ENCODE results near the gene NT5DC2. TPM values are rescaled to one million over a fixed set of nuclear protein-coding genes. Genes with fewer than 3 reads are reported as not detected.

The NT5DC2 gene
- polyA plus RNA-seq, 4 donors, result 4.9 to 46.9 (median 23.8) TPM

DNA sequence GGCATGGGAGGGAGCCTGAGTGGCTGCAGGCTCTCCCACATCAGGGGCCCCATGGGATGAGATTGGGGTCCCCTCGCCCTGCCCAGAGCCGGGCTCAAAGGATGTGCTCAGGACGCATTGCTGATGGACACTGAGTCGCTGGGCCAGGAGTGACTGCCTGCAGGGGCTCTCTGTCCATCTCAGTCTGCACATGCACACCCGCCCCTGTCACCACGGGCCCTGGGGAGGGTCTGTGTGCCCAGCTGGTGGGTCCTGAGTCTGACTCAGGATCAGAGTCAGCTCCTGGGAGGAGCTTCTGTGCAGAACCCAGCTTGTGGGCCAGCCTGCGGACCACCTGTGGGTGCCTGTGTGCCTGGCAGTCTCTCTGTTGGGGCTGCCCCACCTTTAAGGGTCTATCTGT lies 20.4 kb downstream of the NT5DC2 start:
- FAIRE-seq (no peak), DNase-seq (no peak)
- Histone ChIP-seq H3K27ac (ENCODE audit: low read depth in 1 of 3, low read length in 2 of 3) (no peak overlapping the region), H3K9me3 (ENCODE audit: control insufficient read depth in 2 of 2, insufficient read depth in 1 of 2, low read depth in 1 of 2, low read length in 1 of 2) (no peaks in the 10 kb centered on the region), H3K36me3 (ENCODE audit: control insufficient read depth in 3 of 3, insufficient read depth in 2 of 3, low read depth in 1 of 3, low read length in 3 of 3) (peaks cover 0 to 3% (median 0%) of the 10 kb centered on the region in 3 donors), H3K4me3 (ENCODE audit: low read depth in 1 of 3, low read length in 3 of 3) (no peak overlapping the region), H3K4me1 (ENCODE audit: control insufficient read depth in 3 of 3, insufficient read depth in 2 of 3, low read depth in 1 of 3, low read length in 2 of 3) (peaks cover 0 to 2% (median 0%) of the 10 kb centered on the region in 3 donors), H3K27me3 (ENCODE audit: control insufficient read depth in 3 of 3, insufficient read depth in 3 of 3, low read length in 3 of 3) (no peaks in the 10 kb centered on the region)
- 79 to 88% (median 88%) methylated on average over 7 of the region's 7 CpGs for WGBS, 3 donors

- Histone ChIP-seq H3K27ac (ENCODE audit: low read depth in 1 of 3, low read length in 2 of 3) (no peak overlapping the region), H3K9me3 (ENCODE audit: control insufficient read depth in 2 of 2, insufficient read depth in 1 of 2, low read depth in 1 of 2, low read length in 1 of 2) (no peaks in the 10 kb centered on the region), H3K36me3 (ENCODE audit: control insufficient read depth in 3 of 3, insufficient read depth in 2 of 3, low read depth in 1 of 3, low read length in 3 of 3) (peaks cover 0 to 4% (median 0%) of the 10 kb centered on the region in 3 donors), H3K4me3 (ENCODE audit: low read depth in 1 of 3, low read length in 3 of 3) (no peak overlapping the region), H3K27me3 (ENCODE audit: control insufficient read depth in 3 of 3, insufficient read depth in 3 of 3, low read length in 3 of 3) (no peaks in the 10 kb centered on the region), H3K4me1 (ENCODE audit: control insufficient read depth in 3 of 3, insufficient read depth in 2 of 3, low read depth in 1 of 3, low read length in 2 of 3) (no peaks in the 10 kb centered on the region)
- DNase-seq (no peak), FAIRE-seq (no peak)
- WGBS, 3 donors, result 68 to 71% (median 69%) methylated on average over 17 of the region's 17 CpGs
These were observed 20.9 kb downstream of the NT5DC2 start for GRCh38 chr3:52512727-52513126.

DNA sequence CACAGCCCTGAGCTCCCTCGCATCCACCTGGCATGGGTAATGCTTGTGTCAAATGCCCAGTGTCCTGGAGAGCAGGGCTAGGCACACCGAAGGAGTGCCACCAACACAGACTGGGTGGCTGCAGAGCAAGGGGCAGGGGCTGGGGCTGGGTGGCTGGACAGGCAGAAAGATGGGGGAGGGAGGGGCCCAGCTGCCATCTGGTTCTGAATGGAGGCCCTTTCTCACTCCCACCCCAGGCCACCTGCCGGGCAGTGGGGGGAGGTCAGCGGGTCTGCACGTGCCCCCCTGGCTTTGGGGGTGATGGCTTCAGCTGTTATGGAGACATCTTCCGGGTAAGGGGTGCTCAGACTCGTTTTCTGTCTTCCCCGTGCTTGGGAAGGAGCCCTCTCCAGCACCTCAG lies 21.6 kb downstream of the NT5DC2 start:
- Histone ChIP-seq H3K27ac (ENCODE audit: low read depth in 1 of 3, low read length in 2 of 3) (no peak overlapping the region), H3K9me3 (ENCODE audit: control insufficient read depth in 2 of 2, insufficient read depth in 1 of 2, low read depth in 1 of 2, low read length in 1 of 2) (no peaks in the 10 kb centered on the region), H3K4me3 (ENCODE audit: low read depth in 1 of 3, low read length in 3 of 3) (no peak overlapping the region), H3K27me3 (ENCODE audit: control insufficient read depth in 3 of 3, insufficient read depth in 3 of 3, low read length in 3 of 3) (no peaks in the 10 kb centered on the region), H3K4me1 (ENCODE audit: control insufficient read depth in 3 of 3, insufficient read depth in 2 of 3, low read depth in 1 of 3, low read length in 2 of 3) (no peaks in the 10 kb centered on the region), H3K36me3 (ENCODE audit: control insufficient read depth in 3 of 3, insufficient read depth in 2 of 3, low read depth in 1 of 3, low read length in 3 of 3) (peaks cover 0 to 4% (median 0%) of the 10 kb centered on the region in 3 donors)
- no peak for DNase-seq
- no peak for FAIRE-seq
- 58 to 69% (median 59%) methylated on average over 8 of the region's 8 CpGs for WGBS, 3 donors

GRCh38 chr3:52511509-52511908 lies 22.1 kb downstream of the NT5DC2 start:
- no peak overlapping the region for H3K4me3 ChIP-seq (ENCODE audit: low read depth in 1 of 3, low read length in 3 of 3)
- WGBS, 3 donors, result 77 to 86% (median 80%) methylated on average over 7 of the region's 7 CpGs
- DNase-seq (no peak), FAIRE-seq (no peak)
- H3K27me3 ChIP-seq (ENCODE audit: control insufficient read depth in 3 of 3, insufficient read depth in 3 of 3, low read length in 3 of 3), result no peaks in the 10 kb centered on the region
- H3K36me3 ChIP-seq (ENCODE audit: control insufficient read depth in 3 of 3, insufficient read depth in 2 of 3, low read depth in 1 of 3, low read length in 3 of 3), result peaks cover 0 to 4% (median 0%) of the 10 kb centered on the region in 3 donors
- H3K27ac ChIP-seq (ENCODE audit: low read depth in 1 of 3, low read length in 2 of 3), result no peak overlapping the region
- H3K4me1 ChIP-seq (ENCODE audit: control insufficient read depth in 3 of 3, insufficient read depth in 2 of 3, low read depth in 1 of 3, low read length in 2 of 3), result no peaks in the 10 kb centered on the region
- no peaks in the 10 kb centered on the region for H3K9me3 ChIP-seq (ENCODE audit: control insufficient read depth in 2 of 2, insufficient read depth in 1 of 2, low read depth in 1 of 2, low read length in 1 of 2)

GRCh38 chr3:52509753-52510328 lies 23.8 kb downstream of the NT5DC2 start:
- 26 to 60% (median 34%) methylated on average over 11 to 12 of the region's 12 CpGs for WGBS, 3 donors
- DNase-seq (no peak), FAIRE-seq (no peak)
- Histone ChIP-seq H3K36me3 (ENCODE audit: control insufficient read depth in 3 of 3, insufficient read depth in 2 of 3, low read depth in 1 of 3, low read length in 3 of 3) (peaks cover 0 to 6% (median 0%) of the 10 kb centered on the region in 3 donors), H3K9me3 (ENCODE audit: control insufficient read depth in 2 of 2, insufficient read depth in 1 of 2, low read depth in 1 of 2, low read length in 1 of 2) (no peaks in the 10 kb centered on the region), H3K4me1 (ENCODE audit: control insufficient read depth in 3 of 3, insufficient read depth in 2 of 3, low read depth in 1 of 3, low read length in 2 of 3) (no peaks in the 10 kb centered on the region), H3K4me3 (ENCODE audit: low read depth in 1 of 3, low read length in 3 of 3) (no peak overlapping the region), H3K27me3 (ENCODE audit: control insufficient read depth in 3 of 3, insufficient read depth in 3 of 3, low read length in 3 of 3) (no peaks in the 10 kb centered on the region), H3K27ac (ENCODE audit: low read depth in 1 of 3, low read length in 2 of 3) (no peak overlapping the region)

GRCh38 chr3:52507359-52507758 lies 26.3 kb downstream of the NT5DC2 start:
- H3K4me1 ChIP-seq (ENCODE audit: control insufficient read depth in 3 of 3, insufficient read depth in 2 of 3, low read depth in 1 of 3, low read length in 2 of 3), result no peaks in the 10 kb centered on the region
- no peaks in the 10 kb centered on the region for H3K9me3 ChIP-seq (ENCODE audit: control insufficient read depth in 2 of 2, insufficient read depth in 1 of 2, low read depth in 1 of 2, low read length in 1 of 2)
- DNase-seq (no peak), FAIRE-seq (no peak)
- H3K27ac ChIP-seq (ENCODE audit: low read depth in 1 of 3, low read length in 2 of 3), result no peak overlapping the region
- peaks cover 0 to 4% (median 0%) of the 10 kb centered on the region in 3 donors for H3K36me3 ChIP-seq (ENCODE audit: control insufficient read depth in 3 of 3, insufficient read depth in 2 of 3, low read depth in 1 of 3, low read length in 3 of 3)
- no peak overlapping the region for H3K4me3 ChIP-seq (ENCODE audit: low read depth in 1 of 3, low read length in 3 of 3)
- no peaks in the 10 kb centered on the region for H3K27me3 ChIP-seq (ENCODE audit: control insufficient read depth in 3 of 3, insufficient read depth in 3 of 3, low read length in 3 of 3)
- WGBS, 3 donors, result 63 to 70% (median 65%) methylated on average over 5 of the region's 5 CpGs

- DNase-seq (no peak), FAIRE-seq (no peak)
- Histone ChIP-seq H3K4me1 (ENCODE audit: control insufficient read depth in 3 of 3, insufficient read depth in 2 of 3, low read depth in 1 of 3, low read length in 2 of 3) (no peaks in the 10 kb centered on the region), H3K27me3 (ENCODE audit: control insufficient read depth in 3 of 3, insufficient read depth in 3 of 3, low read length in 3 of 3) (no peaks in the 10 kb centered on the region), H3K9me3 (ENCODE audit: control insufficient read depth in 2 of 2, insufficient read depth in 1 of 2, low read depth in 1 of 2, low read length in 1 of 2) (no peaks in the 10 kb centered on the region), H3K27ac (ENCODE audit: low read depth in 1 of 3, low read length in 2 of 3) (no peak overlapping the region), H3K4me3 (ENCODE audit: low read depth in 1 of 3, low read length in 3 of 3) (no peak overlapping the region), H3K36me3 (ENCODE audit: control insufficient read depth in 3 of 3, insufficient read depth in 2 of 3, low read depth in 1 of 3, low read length in 3 of 3) (peaks cover 0 to 4% (median 0%) of the 10 kb centered on the region in 3 donors)
- WGBS, 3 donors, result 78 to 87% (median 87%) methylated on average over 25 to 27 of the region's 27 CpGs
These were observed 27.2 kb downstream of the NT5DC2 start for GRCh38 chr3:52506266-52506966.

DNA sequence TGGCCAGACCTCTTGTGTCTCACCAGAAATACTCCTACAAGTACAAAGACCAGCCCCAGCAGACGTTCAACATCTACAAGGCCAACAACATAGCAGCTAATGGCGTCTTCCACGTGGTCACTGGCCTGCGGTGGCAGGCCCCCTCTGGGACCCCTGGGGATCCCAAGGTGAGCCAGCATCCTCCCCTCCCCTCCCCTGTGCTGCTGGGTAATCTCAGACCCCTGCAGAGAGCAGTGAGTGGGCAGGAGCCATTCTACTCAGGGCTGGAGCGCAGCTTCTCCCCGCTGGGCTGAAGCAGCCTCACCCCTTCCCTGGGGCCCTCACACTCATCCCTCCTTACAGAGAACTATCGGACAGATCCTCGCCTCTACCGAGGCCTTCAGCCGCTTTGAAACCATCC lies 28.7 kb downstream of the NT5DC2 start:
- H3K27ac ChIP-seq (ENCODE audit: low read depth in 1 of 3, low read length in 2 of 3), result no peak overlapping the region
- H3K9me3 ChIP-seq (ENCODE audit: control insufficient read depth in 2 of 2, insufficient read depth in 1 of 2, low read depth in 1 of 2, low read length in 1 of 2), result no peaks in the 10 kb centered on the region
- H3K4me1 ChIP-seq (ENCODE audit: control insufficient read depth in 3 of 3, insufficient read depth in 2 of 3, low read depth in 1 of 3, low read length in 2 of 3), result no peaks in the 10 kb centered on the region
- peaks cover 0 to 4% (median 0%) of the 10 kb centered on the region in 3 donors for H3K36me3 ChIP-seq (ENCODE audit: control insufficient read depth in 3 of 3, insufficient read depth in 2 of 3, low read depth in 1 of 3, low read length in 3 of 3)
- DNase-seq (no peak), FAIRE-seq (no peak)
- 83 to 90% (median 83%) methylated on average over 9 to 10 of the region's 10 CpGs for WGBS, 3 donors
- H3K4me3 ChIP-seq (ENCODE audit: low read depth in 1 of 3, low read length in 3 of 3), result no peak overlapping the region
- H3K27me3 ChIP-seq (ENCODE audit: control insufficient read depth in 3 of 3, insufficient read depth in 3 of 3, low read length in 3 of 3), result no peaks in the 10 kb centered on the region
